ENCODE data around the gene CLEC4E. TPM values are rescaled to one million over a fixed set of nuclear protein-coding genes. Genes with fewer than 3 reads are reported as not detected.
"Not testable (repeated sequence)": the region's sequence is repeated elsewhere in the genome, so short reads cannot be mapped to it uniquely, and the experiment has no call there.

CLEC4E gene
- 10 to 100 TPM in 2 of 4 donors, 1 to 10 TPM in 2; 2.7 to 37.8 (median 13.1) TPM for total RNA-seq

DNA sequence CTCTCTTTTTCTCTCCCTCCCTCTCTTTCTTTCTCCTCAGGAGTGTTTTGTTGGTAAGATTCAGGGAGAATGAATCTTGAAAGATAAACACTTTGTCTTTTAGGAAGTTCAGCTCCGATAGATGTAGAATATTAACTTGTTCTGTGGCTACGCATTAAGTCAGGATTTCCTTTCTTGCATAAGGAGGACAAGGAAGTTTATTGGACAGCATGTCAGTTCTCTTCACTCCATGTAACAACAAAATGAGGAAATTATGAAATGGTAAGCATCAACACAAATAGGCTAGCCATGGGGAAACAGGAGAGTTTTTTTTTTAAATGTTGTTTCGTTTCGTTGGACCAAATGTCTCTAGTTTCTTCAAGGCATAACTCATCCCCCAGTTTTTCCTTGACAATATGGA is at the start of gene CLEC4E:
Gene CLEC4E, minus strand, starts transcription at position 75 of the 400 bp plus-strand sequence. CDS start 108 bp downstream, outside the sequence.
- not testable (repeated sequence) for DNase-seq (ENCODE audit: low spot score); ATAC-seq (ENCODE audit: low FRiP score)

GRCh38 chr12:8589679-8590078 is 49.0 kb upstream of the CLEC4E start:
- ATAC-seq (ENCODE audit: low FRiP score), result no peak
- DNase-seq (ENCODE audit: low spot score), result no peak
- no peak for TF ChIP-seq CTCF (IDR thresholded peaks at IDR 0.05)

- ATAC-seq (ENCODE audit: low FRiP score), result not testable (repeated sequence)
Measured at GRCh38 chr12:8584478-8584877, 43.8 kb upstream of the CLEC4E start.

DNA sequence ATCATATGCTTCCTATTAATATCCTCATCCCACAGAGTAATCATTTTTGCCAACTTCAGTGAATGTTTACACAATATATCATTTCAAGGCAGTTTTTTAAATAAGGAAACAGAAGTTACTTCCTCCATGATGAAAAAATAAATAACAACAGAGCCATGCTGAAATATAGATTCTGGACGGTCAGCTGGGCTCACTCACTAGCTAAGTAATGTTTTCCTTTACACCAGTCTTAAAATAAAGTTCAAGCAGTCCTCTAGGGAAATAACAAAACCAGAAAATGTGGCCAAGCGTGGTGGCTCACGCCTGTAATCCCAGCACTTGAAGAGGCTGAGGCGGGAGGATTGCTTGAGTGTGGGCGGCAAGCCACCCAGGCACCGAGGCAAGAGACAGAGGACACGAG is 43.3 kb upstream of the CLEC4E start:
- DNase-seq (ENCODE audit: low spot score) (no peak), ATAC-seq (ENCODE audit: low FRiP score) (no peak)
- TF ChIP-seq CTCF (IDR thresholded peaks at IDR 0.05), result no peak

More at GRCh38 chr12:8584478-8584877, 43.8 kb upstream of the CLEC4E start:
- not testable (repeated sequence) for DNase-seq (ENCODE audit: low spot score)

- ATAC-seq (ENCODE audit: low FRiP score) (no peak), DNase-seq (ENCODE audit: low spot score) (no peak)
- no peak for TF ChIP-seq CTCF (IDR thresholded peaks at IDR 0.05)
Measured at GRCh38 chr12:8581098-8581784, 40.5 kb upstream of the CLEC4E start.

GRCh38 chr12:8577879-8578278 is 37.2 kb upstream of the CLEC4E start:
- TF ChIP-seq CTCF (IDR thresholded peaks at IDR 0.05), result no peak
- DNase-seq (ENCODE audit: low spot score) (no peak), ATAC-seq (ENCODE audit: low FRiP score) (no peak)

DNA sequence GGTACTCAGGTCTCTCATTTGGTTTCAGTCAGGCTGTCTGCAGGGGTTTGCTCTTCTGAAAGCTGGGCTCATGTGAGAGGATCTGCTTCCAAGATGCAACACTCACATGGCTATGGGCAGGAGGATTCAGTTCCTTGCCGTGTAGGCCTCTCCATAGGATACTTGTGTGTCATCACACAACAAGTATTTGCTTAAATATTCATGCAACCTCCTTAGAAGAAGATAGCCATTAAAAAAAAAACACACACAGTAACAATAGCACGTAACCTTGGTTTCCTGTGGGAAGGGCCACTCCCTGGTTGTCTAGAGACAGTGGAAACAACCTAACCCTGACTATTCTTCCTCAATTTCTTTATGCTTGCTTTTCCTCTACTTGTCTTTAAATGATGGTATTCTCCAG is 31.8 kb upstream of the CLEC4E start:
- no peak for TF ChIP-seq CTCF (IDR thresholded peaks at IDR 0.05)
- ATAC-seq (ENCODE audit: low FRiP score), result no peak
- no peak for DNase-seq (ENCODE audit: low spot score)

- DNase-seq (ENCODE audit: low spot score) (no peak), ATAC-seq (ENCODE audit: low FRiP score) (no peak)
- TF ChIP-seq CTCF (IDR thresholded peaks at IDR 0.05), result no peak
Measured at GRCh38 chr12:8566525-8566924, 25.8 kb upstream of the CLEC4E start.

- ATAC-seq (ENCODE audit: low FRiP score); DNase-seq (ENCODE audit: low spot score): not testable (repeated sequence)
Measured at GRCh38 chr12:8566052-8566451, 25.3 kb upstream of the CLEC4E start.

Data from omental fat pad (tissue), 4 donors.